Measurements from ENCODE around the gene FYCO1. TPM values are rescaled to one million over a fixed set of nuclear protein-coding genes. Genes with fewer than 3 reads are reported as not detected.

The FYCO1 gene
- total RNA-seq, 1 donor from 2014 or later = 56.2 TPM

- Histone ChIP-seq H3K4me1 (peaks cover 18 to 53% of the 10 kb centered on the region in 2 donors), H3K9me3 (no peaks in the 10 kb centered on the region), H3K36me3 (no peaks in the 10 kb centered on the region), H3K4me3 (peak overlapping the region; percentile 71 to 90), H3K27me3 (no peaks in the 10 kb centered on the region), H3K27ac (peak overlapping the region; percentile 94 to 99)
- peak in 1 of 2 donors; percentile 64 for DNase-seq (ENCODE audit: low spot score in 2 of 2)
- intact Hi-C loops (cut with DNase I) = loop anchor here (10.0 kb wide), 2 partner anchors 310 to 400 kb away; partner anchors contain the start of genes LIMD1 and SACM1L
- no peak for TF ChIP-seq CTCF (IDR thresholded peaks at IDR 0.05)
Observed at GRCh38 chr3:45994419-45995235, 997 bp downstream of the FYCO1 start.

- no peak overlapping the region for H3K4me3 ChIP-seq
- no peak for DNase-seq (ENCODE audit: low spot score in 2 of 2)
- H3K36me3 ChIP-seq = no peaks in the 10 kb centered on the region
- H3K27ac ChIP-seq = peak overlapping the region; percentile 94 to 99
- peaks cover 29 to 64% of the 10 kb centered on the region in 2 donors for H3K4me1 ChIP-seq
- no peaks in the 10 kb centered on the region for H3K27me3 ChIP-seq
- no peak for TF ChIP-seq CTCF (IDR thresholded peaks at IDR 0.05)
- no peaks in the 10 kb centered on the region for H3K9me3 ChIP-seq
- intact Hi-C loops (cut with DNase I) = loop anchor here (2.0 to 10.0 kb wide), 3 partner anchors 309 to 1017 kb away; partner anchors contain the start of genes EXOSC7, LIMD1, SACM1L and ZDHHC3
Observed at GRCh38 chr3:45993421-45994027, 2.1 kb downstream of the FYCO1 start.

- Histone ChIP-seq H3K27ac (peak overlapping the region; percentile 94 to 99), H3K9me3 (no peaks in the 10 kb centered on the region), H3K4me3 (no peak overlapping the region), H3K27me3 (no peaks in the 10 kb centered on the region), H3K4me1 (peaks cover 34 to 71% of the 10 kb centered on the region in 2 donors), H3K36me3 (no peaks in the 10 kb centered on the region)
- intact Hi-C loops (cut with DNase I) = loop anchor here (2.0 to 10.0 kb wide), 3 partner anchors 308 to 1016 kb away; partner anchors contain the start of genes EXOSC7, LIMD1, SACM1L and ZDHHC3
- TF ChIP-seq CTCF (IDR thresholded peaks at IDR 0.05) = no peak
- no peak for DNase-seq (ENCODE audit: low spot score in 2 of 2)
Observed at GRCh38 chr3:45992821-45993221, 2.8 kb downstream of the FYCO1 start.

- intact Hi-C loops (cut with DNase I) = loop anchor here (2.0 to 10.0 kb wide), 3 partner anchors 307 to 1015 kb away; partner anchors contain the start of genes EXOSC7, LIMD1, SACM1L and ZDHHC3
- Histone ChIP-seq H3K36me3 (no peaks in the 10 kb centered on the region), H3K4me3 (peak overlapping the region; percentile 15 to 32), H3K4me1 (peaks cover 40 to 77% of the 10 kb centered on the region in 2 donors), H3K27ac (peak overlapping the region; percentile 94 to 99), H3K27me3 (no peaks in the 10 kb centered on the region), H3K9me3 (no peaks in the 10 kb centered on the region)
- peak in 1 of 2 donors; percentile 86 for DNase-seq (ENCODE audit: low spot score in 2 of 2)
- no peak for TF ChIP-seq CTCF (IDR thresholded peaks at IDR 0.05)
Observed at GRCh38 chr3:45992133-45992729, 3.4 kb downstream of the FYCO1 start.

GRCh38 chr3:45991341-45991740, 4.3 kb downstream of the FYCO1 start:
- Histone ChIP-seq H3K4me3 (peak overlapping the region in 1 of 2 donors; percentile 32), H3K36me3 (no peaks in the 10 kb centered on the region), H3K27ac (peak overlapping the region; percentile 94 to 99), H3K9me3 (no peaks in the 10 kb centered on the region), H3K4me1 (peaks cover 48 to 84% of the 10 kb centered on the region in 2 donors), H3K27me3 (no peaks in the 10 kb centered on the region)
- intact Hi-C loops (cut with DNase I) = loop anchor here (10.0 kb wide), 2 partner anchors 307 to 397 kb away; partner anchors contain the start of genes LIMD1 and SACM1L
- no peak for TF ChIP-seq CTCF (IDR thresholded peaks at IDR 0.05)
- no peak for DNase-seq (ENCODE audit: low spot score in 2 of 2)
